Spinal cord (tissue), 10 donors: ENCODE measurements around the gene EXOC6B. TPM values are rescaled to one million over a fixed set of nuclear protein-coding genes. Genes with fewer than 3 reads are reported as not detected.
A peak's percentile ranks its signal among the peaks of the same experiment; 100 is the strongest.

Experiments
- DNase-seq, 6 donors: peaks; one replicate each; pipeline versions ENCODE4 v3.0.0 to v3.0.0-alpha.2; 2013 to 2015; ENCODE audit warnings: low spot score in 6 of 6, low read depth in 4 of 6
- H3K27ac ChIP-seq: one replicate; pipeline ENCODE4 v1.5.1; 2013; ENCODE audit warnings: low read depth, low read length, control low read depth
- H3K27me3 ChIP-seq: one replicate; pipeline ENCODE4 v1.6.1; 2013; ENCODE audit warnings: low read length; ENCODE audit not compliant: control insufficient read depth, insufficient read depth
- H3K36me3 ChIP-seq: one replicate; pipeline ENCODE4 v1.6.1; 2013; ENCODE audit warnings: low read length; ENCODE audit not compliant: control insufficient read depth, insufficient read depth
- H3K4me1 ChIP-seq: one replicate; pipeline ENCODE4 v1.6.1; 2013; ENCODE audit warnings: low read length; ENCODE audit not compliant: control insufficient read depth, insufficient read depth
- H3K4me3 ChIP-seq: one replicate; pipeline ENCODE4 v1.5.1; 2013; ENCODE audit warnings: low read depth, low read length, control low read depth
- H3K9me3 ChIP-seq: one replicate; pipeline ENCODE4 v1.6.1; 2013; ENCODE audit warnings: low read length; ENCODE audit not compliant: control insufficient read depth, insufficient read depth
- WGBS: methylation state at CpG from one replicate; pipeline ENCODE4 v1.1.5; 2013; ENCODE audit warnings: missing lambda C conversion rate; ENCODE audit not compliant: insufficient coverage; 5-methylcytosine and 5-hydroxymethylcytosine counted together
- polyA plus RNA-seq, 2 donors: library from polyadenylated mRNA; unstranded; fragments of 120-200 nt; gene quantifications; one replicate each; pipeline ENCODE4 v1.2.1, GENCODE V29; 2013; ENCODE audit not compliant: insufficient read length in 2 of 2
- total RNA-seq, 2 donors: library from RNA; depleted of rRNA in 1 of 2; stranded (reverse); fragments of 120-200 nt in 1 of 2; fragments of >200 nt in 1 of 2; gene quantifications; one replicate each; pipeline versions ENCODE4 v1.2.3 to v1.2.4, GENCODE V29; 2013 to 2014
- donor health status: healthy.

EXOC6B gene
- total and polyA plus RNA-seq, 4 donors = 29.4 to 76.8 (median 38.0) TPM

GRCh38 chr2:72527424-72527823 lies 298.4 kb downstream of the EXOC6B start:
- H3K27me3 ChIP-seq = no peaks in the 10 kb centered on the region
- H3K9me3 ChIP-seq = no peaks in the 10 kb centered on the region
- H3K27ac ChIP-seq = no peak overlapping the region
- no peaks in the 10 kb centered on the region for H3K4me1 ChIP-seq
- no peak overlapping the region for H3K4me3 ChIP-seq
- no CpG with 5 or more reads among the region's 1 CpG for WGBS
- DNase-seq = no peak
- no peaks in the 10 kb centered on the region for H3K36me3 ChIP-seq

GRCh38 chr2:72526623-72527022 lies 299.2 kb downstream of the EXOC6B start:
- H3K36me3 ChIP-seq = no peaks in the 10 kb centered on the region
- H3K9me3 ChIP-seq = no peaks in the 10 kb centered on the region
- DNase-seq = no peak
- H3K27ac ChIP-seq = no peak overlapping the region
- 80% methylated on average over 1 of the region's 1 CpG for WGBS
- no peaks in the 10 kb centered on the region for H3K4me1 ChIP-seq
- no peak overlapping the region for H3K4me3 ChIP-seq
- H3K27me3 ChIP-seq = no peaks in the 10 kb centered on the region

GRCh38 chr2:72524071-72524470 lies 301.8 kb downstream of the EXOC6B start:
- WGBS = no CpG with 5 or more reads among the region's 2 CpGs
- Histone ChIP-seq H3K4me1 (no peaks in the 10 kb centered on the region), H3K36me3 (no peaks in the 10 kb centered on the region), H3K27ac (no peak overlapping the region), H3K4me3 (no peak overlapping the region), H3K27me3 (no peaks in the 10 kb centered on the region), H3K9me3 (no peaks in the 10 kb centered on the region)
- peak in 2 of 6 donors; percentile 6 to 78 for DNase-seq

GRCh38 chr2:72515696-72516095 lies 310.1 kb downstream of the EXOC6B start:
- H3K27ac ChIP-seq = no peak overlapping the region

GRCh38 chr2:72513011-72513410 lies 312.8 kb downstream of the EXOC6B start:
- no peak overlapping the region for H3K4me3 ChIP-seq
- no peak overlapping the region for H3K27ac ChIP-seq
- no peaks in the 10 kb centered on the region for H3K36me3 ChIP-seq
- no peak for DNase-seq
- WGBS = no CpG with 5 or more reads among the region's 3 CpGs
- no peaks in the 10 kb centered on the region for H3K9me3 ChIP-seq
- no peaks in the 10 kb centered on the region for H3K4me1 ChIP-seq
- no peaks in the 10 kb centered on the region for H3K27me3 ChIP-seq

More at GRCh38 chr2:72515696-72516095, 310.1 kb downstream of the EXOC6B start:
- no peak for DNase-seq
- Histone ChIP-seq H3K9me3 (no peaks in the 10 kb centered on the region), H3K4me3 (no peak overlapping the region), H3K36me3 (no peaks in the 10 kb centered on the region), H3K27me3 (no peaks in the 10 kb centered on the region), H3K4me1 (no peaks in the 10 kb centered on the region)
- 91% methylated on average over 1 of the region's 3 CpGs for WGBS

- no peak overlapping the region for H3K27ac ChIP-seq
- WGBS = no CpG with 5 or more reads among the region's 1 CpG
- no peaks in the 10 kb centered on the region for H3K36me3 ChIP-seq
- H3K4me1 ChIP-seq = no peaks in the 10 kb centered on the region
- no peaks in the 10 kb centered on the region for H3K27me3 ChIP-seq
- H3K9me3 ChIP-seq = no peaks in the 10 kb centered on the region
- H3K4me3 ChIP-seq = no peak overlapping the region
- no peak for DNase-seq
These were observed 313.5 kb downstream of the EXOC6B start for GRCh38 chr2:72512376-72512775.

- Histone ChIP-seq H3K4me3 (no peak overlapping the region), H3K9me3 (no peaks in the 10 kb centered on the region), H3K27ac (no peak overlapping the region), H3K27me3 (no peaks in the 10 kb centered on the region), H3K4me1 (no peaks in the 10 kb centered on the region), H3K36me3 (no peaks in the 10 kb centered on the region)
- DNase-seq = no peak
- no CpG with 5 or more reads among the region's 1 CpG for WGBS
These were observed 313.9 kb downstream of the EXOC6B start for GRCh38 chr2:72511906-72512305.

- H3K27me3 ChIP-seq = no peaks in the 10 kb centered on the region
- no CpG with 5 or more reads among the region's 2 CpGs for WGBS
- no peak for DNase-seq
These were observed 328.1 kb downstream of the EXOC6B start for GRCh38 chr2:72497763-72498162.

GRCh38 chr2:72496479-72496878 lies 329.4 kb downstream of the EXOC6B start:
- Histone ChIP-seq H3K4me1 (no peaks in the 10 kb centered on the region), H3K27me3 (no peaks in the 10 kb centered on the region)

More at GRCh38 chr2:72497763-72498162, 328.1 kb downstream of the EXOC6B start:
- H3K4me1 ChIP-seq = no peaks in the 10 kb centered on the region
- no peak overlapping the region for H3K27ac ChIP-seq
- H3K36me3 ChIP-seq = no peaks in the 10 kb centered on the region
- no peak overlapping the region for H3K4me3 ChIP-seq
- no peaks in the 10 kb centered on the region for H3K9me3 ChIP-seq

GRCh38 chr2:72494392-72494791 lies 331.4 kb downstream of the EXOC6B start:
- no peaks in the 10 kb centered on the region for H3K27me3 ChIP-seq
- no peak for DNase-seq
- no peaks in the 10 kb centered on the region for H3K36me3 ChIP-seq
- H3K9me3 ChIP-seq = no peaks in the 10 kb centered on the region
- H3K27ac ChIP-seq = no peak overlapping the region
- whole genome bisulfite sequencing = no CpG with 5 or more reads among the region's 1 CpG
- H3K4me1 ChIP-seq = no peaks in the 10 kb centered on the region
- H3K4me3 ChIP-seq = no peak overlapping the region

More at GRCh38 chr2:72496479-72496878, 329.4 kb downstream of the EXOC6B start:
- H3K4me3 ChIP-seq = no peak overlapping the region
- no peak for DNase-seq
- no peaks in the 10 kb centered on the region for H3K36me3 ChIP-seq
- no peaks in the 10 kb centered on the region for H3K9me3 ChIP-seq
- H3K27ac ChIP-seq = no peak overlapping the region
